GM19467 (cell line): ENCODE results near the gene SMYD2.

Experiments
- ATAC-seq: cut with Tn5 transposase; IDR thresholded peaks from one replicate; pipeline ENCODE4 v1.9.1; 2021; ENCODE audit warnings: mild to moderate bottlenecking, moderate library complexity; ENCODE audit not compliant: unreplicated experiment

SMYD2 gene

DNA sequence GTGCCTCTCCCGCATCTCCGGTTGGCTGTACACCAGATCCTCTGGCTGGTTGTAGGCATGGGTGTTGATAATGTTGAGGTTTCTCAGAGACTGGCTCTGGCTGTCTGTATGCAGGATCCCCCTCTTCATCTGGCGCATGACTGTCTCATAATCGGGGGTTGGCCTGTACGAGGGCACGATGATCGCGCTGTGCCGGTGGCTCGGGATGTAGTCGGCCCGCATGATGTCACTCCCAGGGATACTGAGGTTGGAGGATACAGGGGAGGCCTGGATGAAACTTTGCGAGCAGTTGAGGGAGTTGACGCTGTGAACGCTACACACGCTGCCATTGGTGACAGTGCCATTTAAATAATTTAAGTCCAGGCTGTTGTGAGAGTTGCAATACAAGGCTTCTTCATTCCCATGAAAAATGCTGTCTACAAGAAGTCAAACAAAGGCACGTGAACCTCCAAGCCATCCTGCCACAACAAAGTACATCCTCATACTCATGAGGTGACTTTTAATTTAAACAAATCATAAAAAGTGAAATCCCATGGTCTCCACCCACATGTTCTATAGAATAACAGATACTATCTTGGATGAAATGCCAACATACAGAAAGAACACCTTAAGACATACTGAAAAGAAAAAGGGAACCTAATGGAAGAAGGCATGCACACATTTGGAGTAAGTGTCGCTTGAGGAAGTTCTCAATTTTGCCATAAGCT, 103.6 kb downstream of the SMYD2 start:
- ATAC-seq: no peak

DNA sequence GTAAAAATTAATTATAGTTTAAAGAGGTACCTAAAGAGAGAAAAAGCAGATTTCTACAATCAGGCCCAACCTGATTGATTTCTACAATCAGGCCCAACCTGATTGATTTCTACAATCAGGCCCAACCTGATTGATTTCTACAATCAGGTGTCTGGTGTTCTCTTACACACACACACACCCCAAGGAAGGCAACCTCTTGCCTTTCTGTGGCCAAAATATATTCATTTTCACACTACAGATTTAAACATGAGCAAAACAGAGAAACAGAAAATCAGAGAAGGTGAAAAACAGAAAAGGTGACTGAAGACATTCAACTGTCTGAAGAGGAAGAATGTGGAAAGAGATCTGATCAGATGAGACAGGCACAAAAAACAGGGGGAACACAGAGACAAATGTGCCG, 104.5 kb downstream of the SMYD2 start:
- no peak for ATAC-seq

DNA sequence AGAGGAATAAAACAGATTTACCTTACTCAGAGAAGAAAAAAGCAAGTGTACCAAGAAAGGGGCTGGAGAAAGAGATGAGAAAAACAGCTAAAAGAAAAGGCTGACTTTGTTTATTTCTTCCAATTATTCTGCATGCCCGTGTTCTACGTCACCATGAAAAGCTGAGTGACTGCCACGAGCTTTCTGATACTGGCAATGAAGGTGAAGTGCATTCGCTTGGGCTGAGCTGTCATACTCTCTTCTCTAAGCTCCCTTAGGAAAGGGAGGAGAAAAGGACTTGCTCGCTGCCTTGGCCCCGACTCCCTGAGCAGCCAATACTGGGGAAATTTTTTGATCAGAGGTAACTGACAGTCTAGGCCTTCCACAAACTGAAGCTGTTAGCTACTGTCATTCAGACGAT, 105.4 kb downstream of the SMYD2 start:
- ATAC-seq: no peak
